ENCODE data around the gene MT1B. TPM values are rescaled to one million over a fixed set of nuclear protein-coding genes. Genes with fewer than 3 reads are reported as not detected.

Gene MT1B
- total and polyA plus RNA-seq, 4 donors = 1.1 TPM; not detected in 3

DNA sequence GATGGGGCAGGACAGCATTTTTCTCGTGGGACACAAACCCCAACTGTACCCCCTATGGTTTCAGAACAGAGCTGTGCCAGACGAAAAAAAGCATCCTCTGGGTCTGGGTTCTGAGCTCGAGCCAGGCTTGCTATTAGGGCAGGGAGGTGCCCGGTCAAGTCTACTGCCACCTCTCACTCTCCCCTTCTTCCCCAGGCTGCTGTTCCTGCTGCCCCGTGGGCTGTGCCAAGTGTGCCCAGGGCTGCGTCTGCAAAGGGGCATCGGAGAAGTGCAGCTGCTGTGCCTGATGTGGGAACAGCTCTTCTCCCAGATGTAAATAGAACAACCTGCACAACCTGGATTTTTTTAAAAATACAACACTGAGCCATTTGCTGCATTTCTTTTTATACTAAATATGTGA, 25.0 kb upstream of the MT1B start:
- Histone ChIP-seq H3K36me3 (ENCODE audit: control insufficient read depth, insufficient read depth, low read length) (no peaks in the 10 kb centered on the region), H3K9me3 (ENCODE audit: control insufficient read depth, insufficient read depth, low read length) (no peaks in the 10 kb centered on the region), H3K27ac (ENCODE audit: low read depth, low read length) (no peak overlapping the region), H3K27me3 (ENCODE audit: control insufficient read depth, insufficient read depth, low read length) (peaks cover 32% of the 10 kb centered on the region), H3K4me1 (ENCODE audit: control insufficient read depth, insufficient read depth, low read length) (peaks cover 19% of the 10 kb centered on the region), H3K4me3 (ENCODE audit: low read depth, low read length) (no peak overlapping the region)
- DNase-seq (ENCODE audit: low read depth in 4 of 6, low spot score in 6 of 6) = no peak
- 75% methylated on average over 3 of the region's 7 CpGs for WGBS (ENCODE audit: insufficient coverage)

DNA sequence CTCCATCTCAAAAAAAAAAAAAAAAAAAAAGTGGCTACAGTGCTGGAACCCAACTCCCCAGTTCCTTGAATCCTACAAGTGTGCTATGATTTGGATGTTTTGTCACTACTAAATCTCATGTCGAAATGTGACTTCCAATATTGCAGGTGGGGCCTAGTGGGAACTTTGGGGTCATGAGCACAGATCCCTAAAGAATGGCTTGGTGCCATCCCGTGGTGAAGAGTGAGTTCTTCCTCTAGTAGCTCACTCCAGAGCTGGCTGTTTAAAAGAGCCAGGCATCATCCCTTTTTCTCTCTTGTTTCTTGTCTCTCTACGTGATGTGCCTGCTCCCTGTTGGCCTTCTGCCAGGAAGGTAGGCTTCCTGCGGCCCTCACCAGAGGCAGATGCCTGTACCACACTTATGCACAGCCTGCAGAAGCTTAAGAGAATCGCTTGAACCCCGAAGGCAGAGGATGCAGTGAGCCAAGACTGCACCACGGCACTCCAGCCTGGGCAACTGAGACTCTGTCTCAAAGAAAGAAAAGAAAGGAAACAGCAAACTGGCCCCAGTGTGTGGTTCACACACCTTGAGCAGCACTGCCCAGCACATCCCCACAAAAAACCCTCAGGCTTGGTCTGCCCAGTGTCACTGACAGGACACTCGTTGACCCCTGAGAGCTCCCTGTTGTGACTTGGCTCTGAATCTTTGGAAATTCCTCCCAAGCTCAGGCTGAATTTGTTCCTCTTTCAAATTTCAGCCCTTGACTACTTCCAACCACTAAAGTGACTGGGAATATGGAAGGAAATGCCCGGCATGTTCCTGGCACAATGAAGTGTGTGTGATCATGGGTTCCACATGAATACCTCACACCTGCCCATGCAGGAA, 23.0 kb upstream of the MT1B start:
- H3K27me3 ChIP-seq (ENCODE audit: control insufficient read depth, insufficient read depth, low read length) = peaks cover 52% of the 10 kb centered on the region

GRCh38 chr16:56629531-56629930, 22.2 kb upstream of the MT1B start:
- peaks cover 60% of the 10 kb centered on the region for H3K27me3 ChIP-seq (ENCODE audit: control insufficient read depth, insufficient read depth, low read length)

More for the DNA sequence above, 23.0 kb upstream of the MT1B start:
- no peak overlapping the region for H3K27ac ChIP-seq (ENCODE audit: low read depth, low read length)
- WGBS (ENCODE audit: insufficient coverage) = 67% methylated on average over 7 of the region's 9 CpGs
- no peak for DNase-seq (ENCODE audit: low read depth in 4 of 6, low spot score in 6 of 6)
- no peak overlapping the region for H3K4me3 ChIP-seq (ENCODE audit: low read depth, low read length)
- H3K9me3 ChIP-seq (ENCODE audit: control insufficient read depth, insufficient read depth, low read length) = no peaks in the 10 kb centered on the region
- H3K36me3 ChIP-seq (ENCODE audit: control insufficient read depth, insufficient read depth, low read length) = no peaks in the 10 kb centered on the region
- H3K4me1 ChIP-seq (ENCODE audit: control insufficient read depth, insufficient read depth, low read length) = peaks cover 39% of the 10 kb centered on the region

DNA sequence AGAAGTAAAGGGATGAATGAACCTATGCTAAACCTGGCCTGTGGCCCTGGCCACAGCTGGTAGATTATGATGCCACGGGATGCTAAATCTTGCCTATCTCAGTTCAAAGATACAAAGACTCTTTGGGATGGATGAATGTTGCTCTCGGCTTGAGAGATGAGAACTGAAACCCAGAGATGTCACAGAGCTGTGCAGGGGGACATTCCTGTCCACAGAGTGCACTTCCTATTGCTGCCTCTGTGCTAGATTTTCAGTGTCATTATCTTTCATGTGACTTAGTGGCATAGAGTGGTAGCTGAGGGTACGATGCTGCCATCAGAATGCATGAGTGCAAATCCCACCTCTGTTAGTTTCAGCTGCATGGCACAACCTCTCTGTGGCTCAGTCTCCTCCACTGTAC, 21.6 kb upstream of the MT1B start:
- Histone ChIP-seq H3K27ac (ENCODE audit: low read depth, low read length) (no peak overlapping the region), H3K27me3 (ENCODE audit: control insufficient read depth, insufficient read depth, low read length) (peaks cover 61% of the 10 kb centered on the region), H3K4me1 (ENCODE audit: control insufficient read depth, insufficient read depth, low read length) (peaks cover 42% of the 10 kb centered on the region), H3K36me3 (ENCODE audit: control insufficient read depth, insufficient read depth, low read length) (no peaks in the 10 kb centered on the region), H3K9me3 (ENCODE audit: control insufficient read depth, insufficient read depth, low read length) (no peaks in the 10 kb centered on the region), H3K4me3 (ENCODE audit: low read depth, low read length) (no peak overlapping the region)
- DNase-seq (ENCODE audit: low read depth in 4 of 6, low spot score in 6 of 6) = no peak
- 78% methylated on average over 3 of the region's 3 CpGs for WGBS (ENCODE audit: insufficient coverage)

More at GRCh38 chr16:56629531-56629930, 22.2 kb upstream of the MT1B start:
- Histone ChIP-seq H3K27ac (ENCODE audit: low read depth, low read length) (no peak overlapping the region), H3K4me1 (ENCODE audit: control insufficient read depth, insufficient read depth, low read length) (peaks cover 40% of the 10 kb centered on the region), H3K4me3 (ENCODE audit: low read depth, low read length) (no peak overlapping the region), H3K36me3 (ENCODE audit: control insufficient read depth, insufficient read depth, low read length) (no peaks in the 10 kb centered on the region), H3K9me3 (ENCODE audit: control insufficient read depth, insufficient read depth, low read length) (no peaks in the 10 kb centered on the region)
- no peak for DNase-seq (ENCODE audit: low read depth in 4 of 6, low spot score in 6 of 6)
- WGBS (ENCODE audit: insufficient coverage) = 94% methylated on average over 2 of the region's 3 CpGs

GRCh38 chr16:56631197-56631596, 20.5 kb upstream of the MT1B start:
- H3K9me3 ChIP-seq (ENCODE audit: control insufficient read depth, insufficient read depth, low read length) = no peaks in the 10 kb centered on the region
- H3K4me1 ChIP-seq (ENCODE audit: control insufficient read depth, insufficient read depth, low read length) = peaks cover 37% of the 10 kb centered on the region
- peaks cover 63% of the 10 kb centered on the region for H3K27me3 ChIP-seq (ENCODE audit: control insufficient read depth, insufficient read depth, low read length)
- no peak for DNase-seq (ENCODE audit: low read depth in 4 of 6, low spot score in 6 of 6)
- H3K27ac ChIP-seq (ENCODE audit: low read depth, low read length) = no peak overlapping the region
- no peaks in the 10 kb centered on the region for H3K36me3 ChIP-seq (ENCODE audit: control insufficient read depth, insufficient read depth, low read length)
- 92% methylated on average over 10 of the region's 10 CpGs for WGBS (ENCODE audit: insufficient coverage)
- no peak overlapping the region for H3K4me3 ChIP-seq (ENCODE audit: low read depth, low read length)

DNA sequence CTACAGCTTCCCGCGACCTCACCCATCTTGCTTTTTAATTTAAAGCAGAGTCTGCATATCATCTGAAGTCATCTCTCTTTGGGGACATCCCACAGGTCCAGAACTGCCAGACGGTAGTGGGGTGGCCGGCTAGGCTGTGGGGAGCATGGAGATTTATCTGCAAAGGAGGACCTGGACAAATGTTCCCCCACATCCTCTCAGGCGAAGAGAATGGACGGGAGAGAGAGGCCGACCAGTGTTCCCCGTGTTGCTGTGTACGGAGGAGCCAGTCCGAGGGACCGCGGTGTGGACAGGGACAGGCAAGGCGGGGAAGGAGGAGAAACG, 19.9 kb upstream of the MT1B start:
- H3K27ac ChIP-seq (ENCODE audit: low read depth, low read length) = peak overlapping the region; percentile 15
- peak overlapping the region; percentile 39 for H3K4me3 ChIP-seq (ENCODE audit: low read depth, low read length)
- H3K36me3 ChIP-seq (ENCODE audit: control insufficient read depth, insufficient read depth, low read length) = no peaks in the 10 kb centered on the region
- peaks cover 32% of the 10 kb centered on the region for H3K4me1 ChIP-seq (ENCODE audit: control insufficient read depth, insufficient read depth, low read length)
- H3K27me3 ChIP-seq (ENCODE audit: control insufficient read depth, insufficient read depth, low read length) = peaks cover 65% of the 10 kb centered on the region
- H3K9me3 ChIP-seq (ENCODE audit: control insufficient read depth, insufficient read depth, low read length) = no peaks in the 10 kb centered on the region
- no peak for DNase-seq (ENCODE audit: low read depth in 4 of 6, low spot score in 6 of 6)
- WGBS (ENCODE audit: insufficient coverage) = 8% methylated on average over 11 of the region's 14 CpGs

GRCh38 chr16:56632156-56632847, 19.4 kb upstream of the MT1B start, which contains the start of gene MT1M:
Gene MT1M, plus strand, starts transcription at chr16:56632659. Its CDS starts 73 bp downstream, at chr16:56632732.
- DNase-seq (ENCODE audit: low read depth in 4 of 6, low spot score in 6 of 6) = peak in 2 of 6 donors; percentile 41 to 71
- no peaks in the 10 kb centered on the region for H3K36me3 ChIP-seq (ENCODE audit: control insufficient read depth, insufficient read depth, low read length)
- under 1% methylated on average over 55 of the region's 61 CpGs for WGBS (ENCODE audit: insufficient coverage)
- peaks cover 32% of the 10 kb centered on the region for H3K4me1 ChIP-seq (ENCODE audit: control insufficient read depth, insufficient read depth, low read length)
- H3K27ac ChIP-seq (ENCODE audit: low read depth, low read length) = peak within 1 kb of the TSS; percentile 15
- H3K9me3 ChIP-seq (ENCODE audit: control insufficient read depth, insufficient read depth, low read length) = no peaks in the 10 kb centered on the region
- peaks cover 69% of the 10 kb centered on the region for H3K27me3 ChIP-seq (ENCODE audit: control insufficient read depth, insufficient read depth, low read length)
- H3K4me3 ChIP-seq (ENCODE audit: low read depth, low read length) = peak within 1 kb of the TSS; percentile 39

- 10% methylated on average over 2 of the region's 6 CpGs for WGBS (ENCODE audit: insufficient coverage)
- Histone ChIP-seq H3K36me3 (ENCODE audit: control insufficient read depth, insufficient read depth, low read length) (no peaks in the 10 kb centered on the region), H3K9me3 (ENCODE audit: control insufficient read depth, insufficient read depth, low read length) (no peaks in the 10 kb centered on the region), H3K4me3 (ENCODE audit: low read depth, low read length) (peak overlapping the region; percentile 39), H3K27ac (ENCODE audit: low read depth, low read length) (no peak overlapping the region), H3K27me3 (ENCODE audit: control insufficient read depth, insufficient read depth, low read length) (peaks cover 75% of the 10 kb centered on the region), H3K4me1 (ENCODE audit: control insufficient read depth, insufficient read depth, low read length) (peaks cover 35% of the 10 kb centered on the region)
- no peak for DNase-seq (ENCODE audit: low read depth in 4 of 6, low spot score in 6 of 6)
Measured at GRCh38 chr16:56632848-56633365, 18.8 kb upstream of the MT1B start.

GRCh38 chr16:56633535-56633934, 18.2 kb upstream of the MT1B start:
- DNase-seq (ENCODE audit: low read depth in 4 of 6, low spot score in 6 of 6) = no peak
- Histone ChIP-seq H3K9me3 (ENCODE audit: control insufficient read depth, insufficient read depth, low read length) (no peaks in the 10 kb centered on the region), H3K4me3 (ENCODE audit: low read depth, low read length) (no peak overlapping the region), H3K36me3 (ENCODE audit: control insufficient read depth, insufficient read depth, low read length) (no peaks in the 10 kb centered on the region), H3K27ac (ENCODE audit: low read depth, low read length) (no peak overlapping the region), H3K27me3 (ENCODE audit: control insufficient read depth, insufficient read depth, low read length) (peaks cover 80% of the 10 kb centered on the region), H3K4me1 (ENCODE audit: control insufficient read depth, insufficient read depth, low read length) (peaks cover 42% of the 10 kb centered on the region)
- WGBS (ENCODE audit: insufficient coverage) = 81% methylated on average over 4 of the region's 7 CpGs
